Spleen (tissue), 11 donors: ENCODE results near the gene RPAP2. TPM values are rescaled to one million over a fixed set of nuclear protein-coding genes. Genes with fewer than 3 reads are reported as not detected.

Source experiments
- DNase-seq: peaks from one replicate; pipeline ENCODE4 v3.0.0-alpha.2; 2020
- H3K27ac ChIP-seq, 8 donors: fragments of 200-600 bp; sonication (generic) in 7 of 8; 1 replicate in 4 of 8; 2 replicates in 4 of 8; pipeline versions ENCODE4 v1.5.0 to v1.8.0; 2016 to 2021; ENCODE audit warnings: inconsistent platforms in 4 of 8, mild to moderate bottlenecking in 4 of 8, moderate library complexity in 1 of 8
- H3K27me3 ChIP-seq, 7 donors: fragments of 200-600 bp; sonication (generic) in 6 of 7; replicated peaks in 1 of 7; 1 replicate in 4 of 7; 2 replicates in 3 of 7; pipeline versions ENCODE4 v1.5.0 to v1.8.0; 2016 to 2021; ENCODE audit warnings: inconsistent platforms in 3 of 7, mild to moderate bottlenecking in 1 of 7
- H3K36me3 ChIP-seq, 6 donors: fragments of 200-600 bp; sonication (generic) in 5 of 6; 1 replicate in 4 of 6; 2 replicates in 2 of 6; pipeline versions ENCODE4 v1.5.0 to v1.8.0; 2016 to 2021; ENCODE audit warnings: inconsistent platforms in 2 of 6
- H3K4me1 ChIP-seq, 6 donors: fragments of 200-600 bp; sonication (generic) in 5 of 6; 1 replicate in 3 of 6; 2 replicates in 3 of 6; pipeline versions ENCODE4 v1.5.0 to v1.8.0; 2016 to 2021; ENCODE audit warnings: inconsistent platforms in 3 of 6
- H3K4me3 ChIP-seq, 8 donors: fragments of 200-600 bp; sonication (generic) in 7 of 8; 1 replicate in 4 of 8; 2 replicates in 4 of 8; pipeline versions ENCODE4 v1.5.0 to v1.8.0; 2016 to 2021; ENCODE audit warnings: inconsistent platforms in 4 of 8, mild to moderate bottlenecking in 4 of 8, moderate library complexity in 2 of 8
- H3K9me3 ChIP-seq, 8 donors: fragments of 200-600 bp; sonication (generic) in 7 of 8; 1 replicate in 4 of 8; 2 replicates in 4 of 8; pipeline versions ENCODE4 v1.5.0 to v1.8.0; 2016 to 2021; ENCODE audit warnings: inconsistent platforms in 4 of 8
- CTCF ChIP-seq, 11 experiments: fragments of 200-600 bp in 7 of 11; fragments of 450-650 bp in 4 of 11; sonication (generic) in 4 of 11; IDR thresholded peaks in 8 of 11; conservative IDR thresholded peaks in 3 of 11; 1 replicate in 7 of 11; 2 replicates in 4 of 11; pipeline versions ENCODE4 v1.4.0 to v1.8.0; 2016 to 2021; ENCODE audit warnings: antibody characterized with exemption in 11 of 11, inconsistent platforms in 4 of 11, mild to moderate bottlenecking in 1 of 11
- POLR2A ChIP-seq, 3 donors: fragments of 450-650 bp; IDR thresholded peaks; one replicate each; pipeline ENCODE4 v1.5.1; 2017; ENCODE audit warnings: antibody characterized with exemption in 3 of 3, mild to moderate bottlenecking in 1 of 3
- POLR2AphosphoS5 ChIP-seq, 3 donors: sonication (generic); formaldehyde crosslinking; IDR thresholded peaks; one replicate each; pipeline ENCODE4 v1.5.1; 2017; ENCODE audit warnings: antibody characterized with exemption in 3 of 3
- WGBS, 5 donors: extraction: QIAGEN DNeasy Blood & Tissue Kit in 3 of 5; methylation state at CpG; one replicate each; pipeline versions ENCODE4 v1.1.5 to v1.1.7; 2013 to 2018; 5-methylcytosine and 5-hydroxymethylcytosine counted together
- intact Hi-C: fragments of 100-400 bp; cut with DNase I; formaldehyde crosslinking; loops from one replicate; pipeline ENCODE4 v1.15.0; 2023; ENCODE audit warnings: low total_unique reads
- polyA plus RNA-seq, 3 donors: library from polyadenylated mRNA; stranded (reverse); fragments of 200-250 nt; gene quantifications; one replicate each; pipeline ENCODE4 v1.2.1, GENCODE V29; 2013
- total RNA-seq, 7 donors: library from RNA; depleted of rRNA in 3 of 7; stranded (reverse); fragments of >200 nt in 3 of 7; fragmentation: NEBNext Ultra II Directional in 4 of 7; extraction: Animal tissue kit (Norgen Biotek cat#: 25700) in 4 of 7; gene quantifications; one replicate each; pipeline versions ENCODE4 v1.1.0 to v1.2.1, GENCODE V29; 2016 to 2021
- donor health status: healthy with polysubstance abuse.
- donor health status: DM: no; HTN: no; CAD: no; lungs with moderate emphysema.
- donor health status: DM: no; HTN: no; CAD: no.
- donor health status: Bipolar disorder and iron deficiency.
- donor health status: healthy.
- donor health status: DM: no; HTN: no; CAD: no.
- donor health status: DM: yes; HTN: yes; CAD: no.

The RPAP2 gene
- total and polyA plus RNA-seq, 10 donors: 4.4 to 31.5 (median 10.7) TPM

- intact Hi-C loops: no loop called here
- Histone ChIP-seq H3K36me3 (peaks cover 0 to 96% (median 54%) of the 10 kb centered on the region in 6 donors), H3K4me3 (no peak overlapping the region), H3K9me3 (peaks cover 0 to 44% (median 39%) of the 10 kb centered on the region in 8 donors), H3K27me3 (no peaks in the 10 kb centered on the region), H3K4me1 (no peaks in the 10 kb centered on the region), H3K27ac (no peak overlapping the region)
- TF ChIP-seq CTCF (IDR thresholded peaks at IDR 0.05 in 8 of 11, conservative IDR thresholded peaks at IDR 0.05 in 3 of 11) (no peak), POLR2A (IDR thresholded peaks at IDR 0.05) (no peak), POLR2AphosphoS5 (IDR thresholded peaks at IDR 0.05) (no peak)
- no peak for DNase-seq
Measured at GRCh38 chr1:92324784-92325183, 25.9 kb downstream of the RPAP2 start.

GRCh38 chr1:92326681-92327080, 27.8 kb downstream of the RPAP2 start:
- peaks cover 0 to 44% (median 39%) of the 10 kb centered on the region in 8 donors for H3K9me3 ChIP-seq
- H3K4me3 ChIP-seq: no peak overlapping the region
- TF ChIP-seq POLR2A (IDR thresholded peaks at IDR 0.05): no peak
- TF ChIP-seq POLR2AphosphoS5 (IDR thresholded peaks at IDR 0.05): no peak
- TF ChIP-seq CTCF (IDR thresholded peaks at IDR 0.05 in 8 of 11, conservative IDR thresholded peaks at IDR 0.05 in 3 of 11): no peak
- 89 to 100% (median 95%) methylated on average over 1 of the region's 1 CpG for WGBS, 5 donors
- no peaks in the 10 kb centered on the region for H3K4me1 ChIP-seq
- intact Hi-C loops: no loop called here
- no peak overlapping the region for H3K27ac ChIP-seq
- H3K36me3 ChIP-seq: peaks cover 0 to 90% (median 44%) of the 10 kb centered on the region in 6 donors
- no peak for DNase-seq
- no peaks in the 10 kb centered on the region for H3K27me3 ChIP-seq

DNA sequence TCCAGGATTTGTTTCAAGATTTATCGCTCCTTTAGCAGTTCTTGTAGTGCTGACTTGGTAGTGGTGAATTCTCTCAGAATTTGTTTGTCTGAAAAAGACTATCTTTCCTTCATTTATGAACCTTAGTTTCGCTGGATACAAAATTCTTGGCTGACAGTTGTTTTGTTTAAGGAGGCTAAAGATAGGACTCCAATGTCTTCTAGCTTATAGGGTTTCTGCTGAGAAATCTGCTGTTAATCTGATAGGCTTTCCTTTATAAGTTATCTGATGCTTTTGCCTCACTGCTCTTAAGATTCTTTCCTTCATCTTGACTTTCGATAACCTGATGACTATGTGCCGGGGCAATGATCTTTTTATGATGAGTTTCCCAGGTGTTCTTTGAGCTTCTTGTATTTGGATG, 28.9 kb downstream of the RPAP2 start:
- no peak overlapping the region for H3K4me3 ChIP-seq
- peaks cover 0 to 44% (median 39%) of the 10 kb centered on the region in 8 donors for H3K9me3 ChIP-seq
- no peak overlapping the region for H3K27ac ChIP-seq
- intact Hi-C loops: no loop called here
- no peak for TF ChIP-seq POLR2A (IDR thresholded peaks at IDR 0.05)
- peaks cover 0 to 80% (median 38%) of the 10 kb centered on the region in 6 donors for H3K36me3 ChIP-seq
- no peaks in the 10 kb centered on the region for H3K27me3 ChIP-seq
- no peak for DNase-seq
- H3K4me1 ChIP-seq: no peaks in the 10 kb centered on the region
- WGBS, 5 donors: 96 to 98% (median 97%) methylated on average over 4 of the region's 4 CpGs

DNA sequence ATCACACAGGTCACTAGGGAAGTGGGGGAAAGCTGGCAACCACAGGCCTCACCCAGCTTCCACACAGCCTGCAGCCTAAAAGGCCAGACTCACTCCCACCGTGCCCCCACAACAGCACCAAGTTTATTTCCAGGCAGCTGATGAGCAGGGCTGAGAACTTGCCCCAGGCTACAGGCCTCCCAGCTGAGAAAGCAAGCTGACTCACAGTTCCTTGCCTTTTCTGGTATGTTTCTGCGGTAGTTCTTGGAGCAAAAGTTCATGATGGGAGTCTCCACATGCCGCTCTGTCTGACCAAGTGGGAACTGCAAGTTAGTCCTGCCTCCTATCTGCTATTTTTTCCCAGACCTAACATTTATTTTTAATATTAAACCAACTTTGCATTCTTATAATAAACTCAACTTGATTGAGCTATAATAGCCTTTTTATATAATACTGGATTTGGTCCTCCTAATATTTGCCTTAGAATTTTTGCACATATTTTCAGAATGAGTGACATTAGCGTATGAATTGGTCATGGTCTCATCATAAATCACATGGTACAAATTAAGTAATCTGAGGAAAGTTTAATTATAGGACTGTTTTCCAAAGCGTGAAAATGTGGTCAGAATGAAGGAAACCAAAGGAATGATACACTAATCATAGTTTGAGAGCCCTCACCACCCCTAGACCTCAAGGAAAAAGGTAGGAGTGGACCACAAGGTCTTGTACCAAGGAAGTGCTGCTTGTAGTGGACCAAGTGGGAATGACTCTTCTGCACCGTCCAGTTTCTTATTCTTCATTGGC, 30.7 kb downstream of the RPAP2 start:
- peaks cover 0 to 75% (median 25%) of the 10 kb centered on the region in 6 donors for H3K36me3 ChIP-seq
- intact Hi-C loops: no loop called here
- H3K9me3 ChIP-seq: peaks cover 0 to 44% (median 39%) of the 10 kb centered on the region in 8 donors
- DNase-seq: no peak
- WGBS, 5 donors: 96 to 98% (median 97%) methylated on average over 5 to 6 of the region's 6 CpGs
- no peak overlapping the region for H3K27ac ChIP-seq
- TF ChIP-seq POLR2AphosphoS5 (IDR thresholded peaks at IDR 0.05) (no peak), CTCF (IDR thresholded peaks at IDR 0.05 in 8 of 11, conservative IDR thresholded peaks at IDR 0.05 in 3 of 11) (no peak), POLR2A (IDR thresholded peaks at IDR 0.05) (no peak)
- no peak overlapping the region for H3K4me3 ChIP-seq
- no peaks in the 10 kb centered on the region for H3K4me1 ChIP-seq
- H3K27me3 ChIP-seq: no peaks in the 10 kb centered on the region
